ENCODE data around the gene SAP30BP. TPM values are rescaled to one million over a fixed set of nuclear protein-coding genes. Genes with fewer than 3 reads are reported as not detected.
"Not testable (repeated sequence)": the region's sequence is repeated elsewhere in the genome, so short reads cannot be mapped to it uniquely, and the experiment has no call there.

Gene SAP30BP
- polyA plus RNA-seq, 1 donor: 83.7 TPM

- DNase-seq: no peak
Observed at GRCh38 chr17:75634376-75634740, 32.8 kb upstream of the SAP30BP start.

GRCh38 chr17:75634754-75635609 lies 32.2 kb upstream of the SAP30BP start:
- DNase-seq: no peak

GRCh38 chr17:75635610-75636202 lies 31.4 kb upstream of the SAP30BP start:
- no peak for DNase-seq

- no peak for DNase-seq
Observed at GRCh38 chr17:75636381-75637142, 30.6 kb upstream of the SAP30BP start.

GRCh38 chr17:75637143-75637538 lies 30.0 kb upstream of the SAP30BP start:
- no peak for DNase-seq

GRCh38 chr17:75637551-75637950 lies 29.6 kb upstream of the SAP30BP start:
- DNase-seq: no peak

GRCh38 chr17:75638039-75638438 lies 29.1 kb upstream of the SAP30BP start:
- DNase-seq: not testable (repeated sequence)

GRCh38 chr17:75638893-75639292 lies 28.2 kb upstream of the SAP30BP start:
- no peak for DNase-seq

GRCh38 chr17:75639327-75639726 lies 27.8 kb upstream of the SAP30BP start:
- DNase-seq: no peak

GRCh38 chr17:75639771-75640555 lies 27.2 kb upstream of the SAP30BP start:
- no peak for DNase-seq

- DNase-seq: no peak
Observed at GRCh38 chr17:75640556-75641119, 26.5 kb upstream of the SAP30BP start.

GRCh38 chr17:75641343-75641742 lies 25.8 kb upstream of the SAP30BP start:
- no peak for DNase-seq

GRCh38 chr17:75642182-75642783 lies 24.9 kb upstream of the SAP30BP start:
- no peak for DNase-seq

GRCh38 chr17:75642784-75643642 lies 24.1 kb upstream of the SAP30BP start:
- DNase-seq: no peak

- no peak for DNase-seq
Observed at GRCh38 chr17:75643643-75644017, 23.5 kb upstream of the SAP30BP start.

GRCh38 chr17:75645501-75645888 lies 21.6 kb upstream of the SAP30BP start:
- no peak for DNase-seq

GRCh38 chr17:75645889-75646637 lies 21.1 kb upstream of the SAP30BP start:
- DNase-seq: no peak

GRCh38 chr17:75646638-75646992 lies 20.5 kb upstream of the SAP30BP start:
- no peak for DNase-seq

GRCh38 chr17:75647061-75647460 lies 20.1 kb upstream of the SAP30BP start:
- DNase-seq: no peak

- no peak for DNase-seq
Observed at GRCh38 chr17:75647921-75648320, 19.2 kb upstream of the SAP30BP start.
